PC-9 (cell line): Measurements from ENCODE around the gene IPPK. TPM values are rescaled to one million over a fixed set of nuclear protein-coding genes. Genes with fewer than 3 reads are reported as not detected.

ENCODE experiments used
- BruUV-seq: library from RNA; stranded (reverse); fragments of 400-500 nt; replicated peaks from 2 replicates; lab custom pipeline; 2021; lab: Mats Ljungman, UMichigan
- CTCF ChIA-PET: fragments of 300-600 bp; sonication (Branson Sonifier 250); formaldehyde crosslinking; loops from one replicate; lab custom pipeline; 2022; ENCODE audit warnings: antibody characterized with exemption; lab: Charles Lee
- POLR2A ChIA-PET: fragments of 300-600 bp; sonication (Branson Sonifier 250); formaldehyde crosslinking; loops from one replicate; lab custom pipeline; 2022; ENCODE audit warnings: antibody characterized with exemption; ENCODE audit not compliant: unreplicated experiment; lab: Charles Lee
- DNase-seq, 2 experiments: peaks; one replicate each; pipeline versions ENCODE4 v3.0.0 to v3.0.0-alpha.2; 2015 to 2022; ENCODE audit warnings: mixed read lengths in 1 of 2
- H2AFZ ChIP-seq: fragments of 200-600 bp; sonication (generic); 2 replicates; pipeline ENCODE4 v1.8.1; 2017; ENCODE audit warnings: antibody characterized with exemption
- H3F3A ChIP-seq: fragments of 200-600 bp; sonication (generic); 2 replicates; pipeline ENCODE4 v1.8.1; 2017; ENCODE audit warnings: antibody characterized with exemption, mild to moderate bottlenecking, low read depth; ENCODE audit not compliant: insufficient read depth
- H3K27ac ChIP-seq: fragments of 200-600 bp; sonication (generic); 2 replicates; pipeline ENCODE4 v1.6.1; 2016; ENCODE audit warnings: mixed run types
- H3K27me3 ChIP-seq: fragments of 200-600 bp; sonication (generic); 2 replicates; pipeline ENCODE4 v1.6.1; 2016; ENCODE audit warnings: low read depth, mixed run types; ENCODE audit not compliant: insufficient read depth
- H3K36me3 ChIP-seq: fragments of 200-600 bp; sonication (generic); 2 replicates; pipeline ENCODE4 v1.6.1; 2016; ENCODE audit warnings: low read depth, mixed run types
- H3K4me1 ChIP-seq: fragments of 200-600 bp; sonication (generic); replicated peaks from 2 replicates; pipeline ENCODE4 v1.6.1; 2016; ENCODE audit warnings: mixed run types; ENCODE audit not compliant: insufficient read depth
- H3K4me2 ChIP-seq: fragments of 200-600 bp; sonication (generic); 2 replicates; pipeline ENCODE4 v1.6.1; 2017; ENCODE audit warnings: mixed run types
- H3K4me3 ChIP-seq: fragments of 200-600 bp; sonication (generic); 2 replicates; pipeline ENCODE4 v1.6.1; 2016; ENCODE audit warnings: mixed run types
- H3K79me2 ChIP-seq: fragments of 200-600 bp; sonication (generic); 2 replicates; pipeline ENCODE4 v1.6.1; 2017; ENCODE audit warnings: low read depth, mixed run types
- H3K9me2 ChIP-seq: fragments of 200-600 bp; sonication (generic); 2 replicates; pipeline ENCODE4 v1.8.1; 2017; ENCODE audit warnings: mild to moderate bottlenecking; ENCODE audit not compliant: insufficient read depth
- H3K9me3 ChIP-seq: fragments of 200-600 bp; sonication (generic); 2 replicates; pipeline ENCODE4 v1.8.1; 2016; ENCODE audit warnings: low read depth; ENCODE audit not compliant: insufficient read depth
- H4K20me1 ChIP-seq: fragments of 200-600 bp; sonication (generic); 2 replicates; pipeline ENCODE4 v1.8.1; 2017; ENCODE audit not compliant: insufficient read depth
- EZH2 ChIP-seq: fragments of 200-600 bp; sonication (generic); IDR thresholded peaks from 2 replicates; pipeline ENCODE4 v1.8.0; 2017; ENCODE audit warnings: antibody characterized with exemption, low read depth
- intact Hi-C: fragments of 100-400 bp; cut with micrococcal nuclease; formaldehyde crosslinking; loops from one replicate; pipeline ENCODE4 v1.10.0; 2022; ENCODE audit not compliant: unreplicated experiment
- total RNA-seq: library from RNA; stranded (reverse); gene quantifications from 2 replicates; pipeline ENCODE4 v1.2.3, GENCODE V29; 2021
- TF ChIP-seq, protein P1 (sequence below): fragments of 200-600 bp; sonication (generic); conservative IDR thresholded peaks from 2 replicates; pipeline ENCODE4 v1.6.1; 2017; ENCODE audit warnings: mixed run types, antibody characterized with exemption, mild to moderate bottlenecking, moderate library complexity

Gene IPPK
- total RNA-seq, 1 experiment from 2014 or later, result 12.3 TPM

DNA sequence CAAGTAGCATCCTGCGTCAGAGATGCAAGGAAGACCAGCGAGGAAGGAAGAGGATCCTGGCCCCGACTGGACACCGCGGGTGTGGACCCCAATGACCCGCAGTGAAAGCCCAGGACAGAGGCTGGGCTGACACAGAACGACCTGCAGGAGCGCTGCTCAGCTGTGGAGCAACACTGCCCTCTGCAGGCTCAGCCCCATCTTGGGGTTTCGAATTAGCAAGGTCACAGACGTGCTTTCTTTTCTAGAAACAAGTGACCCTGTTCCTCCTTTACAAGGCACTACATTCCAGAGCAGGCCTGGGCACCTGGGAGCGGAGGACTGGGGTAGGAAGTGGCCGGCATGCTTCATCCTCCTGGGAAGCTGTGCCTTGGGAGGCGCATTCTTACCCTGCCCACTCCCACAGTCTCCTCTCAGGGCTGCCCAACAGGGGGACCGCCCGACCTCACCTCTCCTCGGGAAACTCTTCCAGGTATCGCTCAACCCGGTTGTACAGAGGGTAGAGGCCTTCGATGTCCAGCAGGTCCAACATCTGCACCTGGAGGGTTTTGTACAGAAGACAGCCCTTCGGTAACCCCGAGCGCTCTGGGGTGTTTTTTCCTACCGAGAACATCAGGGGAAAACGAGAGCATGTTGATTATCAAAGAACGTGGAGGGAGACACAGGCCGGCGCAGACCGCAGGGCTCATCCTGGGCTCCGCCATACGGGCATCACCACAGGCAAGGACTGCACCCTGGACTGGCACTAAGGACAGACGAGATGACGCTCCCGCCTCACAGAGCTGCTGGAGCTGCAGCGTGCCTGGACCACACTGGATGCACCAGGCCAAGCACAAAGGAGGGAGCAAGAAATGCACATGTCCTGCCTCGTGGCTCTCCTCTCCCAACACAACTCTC, 35.0 kb downstream of the IPPK start:
- peak in 1 of 2 experiments; percentile 64 for DNase-seq
- Histone ChIP-seq H3K9me2 (no peaks in the 10 kb centered on the region), H3K27me3 (no peaks in the 10 kb centered on the region), H3K4me3 (no peak overlapping the region), H3K79me2 (no peaks in the 10 kb centered on the region), H3K9me3 (no peaks in the 10 kb centered on the region), H3K36me3 (peaks cover 27% of the 10 kb centered on the region; the same call in 1 of the 2 replicates), H3K4me2 (no peak overlapping the region), H4K20me1 (no peaks in the 10 kb centered on the region), H2AFZ (no peak overlapping the region), H3K27ac (no peak overlapping the region), H3F3A (no peaks in the 10 kb centered on the region; the same call in 1 of the 2 replicates), H3K4me1 (no peaks in the 10 kb centered on the region)
- BruUV-seq, result no TSS peak
- POLR2A ChIA-PET, result no interaction called here
- intact Hi-C loops, result loop anchor here (1.0 to 10.0 kb wide), 5 partner anchors 293 to 860 kb away; partner anchors contain the start of genes CENPP and NOL8
- no peak for TF ChIP-seq EZH2
- TF ChIP-seq, protein P1, sequence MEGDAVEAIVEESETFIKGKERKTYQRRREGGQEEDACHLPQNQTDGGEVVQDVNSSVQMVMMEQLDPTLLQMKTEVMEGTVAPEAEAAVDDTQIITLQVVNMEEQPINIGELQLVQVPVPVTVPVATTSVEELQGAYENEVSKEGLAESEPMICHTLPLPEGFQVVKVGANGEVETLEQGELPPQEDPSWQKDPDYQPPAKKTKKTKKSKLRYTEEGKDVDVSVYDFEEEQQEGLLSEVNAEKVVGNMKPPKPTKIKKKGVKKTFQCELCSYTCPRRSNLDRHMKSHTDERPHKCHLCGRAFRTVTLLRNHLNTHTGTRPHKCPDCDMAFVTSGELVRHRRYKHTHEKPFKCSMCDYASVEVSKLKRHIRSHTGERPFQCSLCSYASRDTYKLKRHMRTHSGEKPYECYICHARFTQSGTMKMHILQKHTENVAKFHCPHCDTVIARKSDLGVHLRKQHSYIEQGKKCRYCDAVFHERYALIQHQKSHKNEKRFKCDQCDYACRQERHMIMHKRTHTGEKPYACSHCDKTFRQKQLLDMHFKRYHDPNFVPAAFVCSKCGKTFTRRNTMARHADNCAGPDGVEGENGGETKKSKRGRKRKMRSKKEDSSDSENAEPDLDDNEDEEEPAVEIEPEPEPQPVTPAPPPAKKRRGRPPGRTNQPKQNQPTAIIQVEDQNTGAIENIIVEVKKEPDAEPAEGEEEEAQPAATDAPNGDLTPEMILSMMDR, result peak; percentile 87
- CTCF ChIA-PET, result interaction anchor here (0.6 kb wide), 1 partner anchor 497 kb away, joined by 3 read pairs; no protein-coding TSS in a partner anchor

DNA sequence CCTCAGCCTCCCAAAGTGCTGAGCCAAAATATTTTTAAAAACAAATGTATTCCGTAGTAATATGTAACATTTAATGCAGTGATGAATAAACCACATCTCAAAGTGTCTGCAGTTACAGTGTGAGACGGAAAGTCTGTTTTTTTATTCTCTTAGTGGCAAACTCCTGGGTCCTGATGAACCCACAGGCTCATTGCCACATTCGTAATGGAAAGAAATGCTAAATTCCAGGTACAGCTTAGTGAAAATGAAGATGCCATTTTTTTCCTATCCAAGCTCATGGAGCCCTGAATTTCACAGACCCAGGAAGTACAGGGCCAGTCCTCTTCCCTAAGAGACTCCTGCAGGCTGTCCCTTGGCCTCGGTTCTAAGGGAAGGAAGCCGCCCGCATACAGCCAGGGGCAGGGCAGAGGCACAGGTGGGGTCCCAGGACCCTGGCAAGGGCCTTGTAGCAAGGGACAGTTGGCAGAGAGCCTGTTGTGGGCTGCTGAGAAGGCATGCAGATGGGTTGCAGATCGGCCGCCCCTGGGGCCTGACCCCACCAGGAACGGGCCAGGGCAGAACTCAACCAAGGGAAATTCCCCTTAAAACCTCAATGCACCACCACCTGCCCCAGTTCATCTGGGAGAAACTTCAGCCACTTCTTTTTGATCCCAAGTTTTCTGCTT, 36.2 kb downstream of the IPPK start:
- H3K27me3 ChIP-seq, result no peaks in the 10 kb centered on the region
- no TSS peak for BruUV-seq
- no peaks in the 10 kb centered on the region for H3K79me2 ChIP-seq
- no peak overlapping the region for H2AFZ ChIP-seq
- peaks cover 27% of the 10 kb centered on the region; the same call in 1 of the 2 replicates for H3K36me3 ChIP-seq
- ChIA-PET CTCF (no interaction called here), POLR2A (no interaction called here)
- no peak overlapping the region for H3K27ac ChIP-seq
- no peaks in the 10 kb centered on the region for H3K9me2 ChIP-seq
- TF ChIP-seq, protein P1, result no peak
- TF ChIP-seq EZH2, result no peak
- no peak overlapping the region for H3K4me3 ChIP-seq
- no peak overlapping the region for H3K4me2 ChIP-seq
- no peaks in the 10 kb centered on the region for H3K4me1 ChIP-seq
- DNase-seq, result no peak
- H3F3A ChIP-seq, result no peaks in the 10 kb centered on the region; the same call in 1 of the 2 replicates
- H4K20me1 ChIP-seq, result no peaks in the 10 kb centered on the region
- H3K9me3 ChIP-seq, result no peaks in the 10 kb centered on the region
- intact Hi-C loops, result loop anchor here (1.0 to 10.0 kb wide), 5 partner anchors 291 to 859 kb away; partner anchors contain the start of genes CENPP and NOL8

DNA sequence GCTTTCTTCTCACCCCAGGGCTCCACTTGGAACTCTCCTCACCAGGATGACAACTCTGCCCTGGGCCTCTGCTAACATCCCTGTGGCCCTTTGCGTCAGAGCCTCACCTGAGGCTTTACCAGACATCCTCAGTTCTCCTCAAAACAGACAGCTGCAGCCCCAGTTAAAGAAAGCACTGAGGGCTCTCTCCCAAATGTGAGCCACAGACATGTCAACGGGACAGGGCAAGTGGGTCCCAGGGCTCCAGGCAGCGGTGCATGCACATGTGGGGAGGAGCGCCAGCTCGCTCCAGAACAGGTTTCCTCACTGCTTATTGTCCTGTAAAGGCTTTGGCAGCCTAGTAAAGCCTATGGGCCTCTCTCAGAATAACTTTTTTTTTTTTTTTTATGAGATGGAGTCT, 37.3 kb downstream of the IPPK start:
- no peak overlapping the region for H3K4me3 ChIP-seq
- H2AFZ ChIP-seq, result no peak overlapping the region
- DNase-seq, result no peak
- no peaks in the 10 kb centered on the region; the same call in 1 of the 2 replicates for H4K20me1 ChIP-seq
- no peaks in the 10 kb centered on the region for H3K9me3 ChIP-seq
- ChIA-PET CTCF (no interaction called here), POLR2A (no interaction called here)
- no peaks in the 10 kb centered on the region for H3K27me3 ChIP-seq
- intact Hi-C loops, result loop anchor here (5.0 to 10.0 kb wide), 3 partner anchors 290 to 858 kb away; no protein-coding TSS in a partner anchor
- BruUV-seq, result no TSS peak
- TF ChIP-seq EZH2, result no peak
- TF ChIP-seq, protein P1, result no peak
- H3K4me2 ChIP-seq, result no peak overlapping the region
- H3K36me3 ChIP-seq, result peaks cover 27% of the 10 kb centered on the region; the same call in 1 of the 2 replicates
- H3K27ac ChIP-seq, result no peak overlapping the region
- H3K9me2 ChIP-seq, result no peaks in the 10 kb centered on the region
- no peaks in the 10 kb centered on the region; the same call in 1 of the 2 replicates for H3F3A ChIP-seq
- no peaks in the 10 kb centered on the region for H3K79me2 ChIP-seq
- H3K4me1 ChIP-seq, result no peaks in the 10 kb centered on the region
